ENCODE data around the gene CNTN1.

- TF ChIP-seq YY1 (IDR thresholded peaks at IDR 0.05; ENCODE audit: low read depth) (no peak), CTCF (IDR thresholded peaks at IDR 0.05) (no peak), MXI1 (IDR thresholded peaks at IDR 0.05; ENCODE audit: low read depth, low read length) (no peak)
Observed at GRCh38 chr12:40650038-40650704, 42.1 kb upstream of the CNTN1 start.
